ENCODE results near the gene NKX2-4.

Gene NKX2-4

DNA sequence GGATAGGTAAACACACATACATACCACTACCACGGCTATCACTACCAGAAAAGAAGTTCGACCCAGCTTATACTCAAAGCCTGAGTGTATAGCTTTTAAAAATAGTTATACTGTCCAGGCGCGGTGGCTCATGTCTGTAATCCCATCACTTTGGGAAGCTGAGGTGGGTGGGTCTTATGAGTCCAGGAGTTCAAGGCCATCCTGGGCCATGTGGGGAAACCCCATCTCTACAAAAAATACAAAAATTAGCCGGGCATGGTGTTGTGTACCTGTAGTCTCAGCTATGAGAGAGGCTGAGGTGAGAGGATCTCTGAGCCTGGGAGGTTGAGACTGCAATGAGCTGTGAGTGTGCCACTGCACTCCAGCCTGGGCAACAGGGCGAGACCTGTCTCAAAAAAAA lies 32.9 kb downstream of the NKX2-4 start:
- in situ Hi-C loops (cut with HindIII; ENCODE audit: low sequenced_read_pairs), result no loop called here

DNA sequence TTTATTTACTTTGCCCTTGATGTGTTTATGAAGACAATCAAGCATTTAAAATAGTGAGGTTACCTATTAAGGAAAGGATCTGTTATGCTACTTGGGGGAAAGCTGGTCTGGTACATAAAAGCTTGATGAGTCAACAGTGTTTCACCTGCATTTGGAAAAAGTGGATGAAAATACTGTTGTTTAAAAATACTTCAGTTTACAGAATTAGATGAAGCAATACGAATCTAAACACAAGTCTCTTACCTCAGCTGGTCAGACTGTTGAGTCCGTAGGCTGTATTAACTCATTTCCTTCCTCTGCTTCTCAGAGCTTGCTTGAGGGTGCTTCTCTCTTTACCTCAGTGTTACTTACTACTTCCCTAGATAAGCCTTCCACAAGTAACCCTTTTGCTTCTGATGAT lies 36.1 kb downstream of the NKX2-4 start:
- in situ Hi-C loops (cut with HindIII; ENCODE audit: low sequenced_read_pairs), result no loop called here

DNA sequence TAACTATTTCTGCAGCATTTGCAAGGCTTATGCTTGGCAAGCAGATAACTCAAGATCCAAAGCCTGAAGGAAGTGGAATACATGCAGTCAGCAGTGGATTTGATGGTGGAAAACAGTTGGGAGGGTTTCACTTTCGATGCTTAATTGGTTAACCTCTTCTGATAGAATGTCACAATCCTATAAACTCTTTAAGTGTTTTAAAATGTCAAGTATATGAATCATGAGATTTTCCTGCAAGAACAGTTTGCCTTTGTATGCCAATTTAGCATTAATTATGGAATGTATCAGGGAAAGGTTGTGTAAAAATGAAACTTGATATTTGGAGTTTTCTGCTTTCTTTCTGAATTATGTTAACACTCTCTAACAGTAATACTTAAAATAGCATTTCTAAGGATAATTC lies 36.6 kb downstream of the NKX2-4 start:
- in situ Hi-C loops (cut with HindIII; ENCODE audit: low sequenced_read_pairs), result no loop called here

DNA sequence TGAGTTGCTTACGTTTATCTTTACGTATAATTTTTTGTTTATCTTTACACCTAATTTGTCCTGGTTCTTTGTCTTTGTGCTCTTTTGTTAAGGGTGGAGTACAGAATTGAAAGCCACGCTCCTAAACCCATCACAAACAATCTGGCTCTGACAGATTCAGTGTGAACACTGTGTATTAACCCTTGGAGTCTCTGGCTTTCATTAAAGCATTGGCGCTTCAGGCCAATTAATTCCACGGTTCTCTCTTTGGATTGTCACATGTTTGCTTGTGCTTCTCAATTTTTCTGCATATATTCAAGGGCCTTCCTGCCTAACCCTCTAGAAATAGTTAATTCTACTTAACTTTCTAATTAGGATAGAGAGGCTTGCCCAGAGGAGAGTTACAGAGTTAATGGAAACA lies 38.6 kb downstream of the NKX2-4 start:
- in situ Hi-C loops (cut with HindIII; ENCODE audit: low sequenced_read_pairs), result no loop called here

DNA sequence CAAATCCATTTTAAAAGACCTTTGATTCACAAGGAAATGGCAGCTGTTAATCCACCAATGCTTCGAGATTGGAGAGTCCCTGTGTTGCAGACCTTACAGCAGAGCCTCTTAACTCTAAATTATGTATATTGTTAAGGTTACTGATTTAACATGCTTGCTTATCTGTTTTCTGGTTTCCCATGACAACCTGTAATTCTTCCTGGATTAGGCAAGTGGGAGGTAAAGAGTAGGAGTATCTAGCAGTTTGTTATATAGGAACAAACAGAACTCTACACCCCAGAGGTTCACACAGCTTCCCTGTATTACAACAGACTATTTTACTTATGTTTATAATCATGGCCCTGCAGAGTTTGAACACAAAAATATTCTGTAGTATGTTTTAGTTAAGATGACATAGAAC lies 39.5 kb downstream of the NKX2-4 start:
- in situ Hi-C loops (cut with HindIII; ENCODE audit: low sequenced_read_pairs), result no loop called here

DNA sequence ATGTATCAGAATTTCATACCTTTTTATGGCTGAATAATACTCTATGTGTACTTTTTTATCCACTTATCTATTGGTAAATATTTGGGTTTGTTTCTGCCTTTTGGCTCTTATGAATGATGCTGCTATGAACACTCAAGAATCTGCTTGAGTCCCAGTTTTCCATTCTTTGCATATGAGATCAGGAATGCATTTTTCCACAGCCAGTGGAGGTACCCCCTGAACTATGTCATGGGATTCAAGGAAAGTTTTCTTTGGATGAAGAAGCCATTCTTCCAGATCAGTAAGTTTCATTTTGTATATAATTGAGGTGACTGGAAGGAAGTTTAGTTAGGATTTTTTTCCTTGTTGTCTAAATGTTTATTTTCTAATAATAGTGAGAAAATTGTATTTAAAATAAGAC lies 40.9 kb downstream of the NKX2-4 start:
- in situ Hi-C loops (cut with HindIII; ENCODE audit: low sequenced_read_pairs), result no loop called here

DNA sequence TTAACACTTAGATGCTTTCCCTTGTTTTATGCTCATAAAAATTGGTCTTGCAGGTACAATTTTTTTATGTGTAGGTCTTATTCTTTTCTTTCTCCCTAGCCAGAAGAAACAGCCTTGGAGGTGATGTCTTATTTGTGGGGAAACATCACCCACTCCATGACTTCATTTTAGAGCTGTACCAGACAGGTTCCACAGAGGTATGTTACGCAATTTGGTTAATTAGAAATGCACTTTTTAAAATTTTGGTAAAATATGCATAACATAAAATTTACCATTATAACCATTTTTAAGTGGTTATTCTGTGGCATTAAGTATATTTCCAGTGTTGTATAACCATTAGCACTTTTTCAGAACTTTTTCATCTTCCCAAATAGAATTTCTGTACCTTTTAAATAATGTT lies 41.3 kb downstream of the NKX2-4 start:
- in situ Hi-C loops (cut with HindIII; ENCODE audit: low sequenced_read_pairs), result no loop called here

DNA sequence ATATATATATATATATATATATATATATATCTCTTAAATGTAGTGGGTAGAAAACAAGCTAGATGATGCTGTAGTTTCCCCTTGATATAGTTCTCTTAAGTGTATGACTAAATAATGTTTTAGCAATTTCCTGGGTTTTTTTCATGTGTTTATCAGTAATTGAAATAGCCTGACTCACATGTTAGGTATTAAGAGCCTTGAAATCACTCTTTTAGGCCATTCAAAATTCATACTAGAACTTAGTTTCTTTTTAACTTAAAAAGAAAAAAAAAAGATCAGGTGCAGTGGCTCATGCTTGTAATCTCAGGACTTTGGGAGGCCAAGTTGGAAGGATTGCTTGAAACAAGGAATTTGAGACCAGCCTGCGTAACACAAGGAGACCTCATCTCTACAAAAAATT lies 44.1 kb downstream of the NKX2-4 start:
- in situ Hi-C loops (cut with HindIII; ENCODE audit: low sequenced_read_pairs), result no loop called here

DNA sequence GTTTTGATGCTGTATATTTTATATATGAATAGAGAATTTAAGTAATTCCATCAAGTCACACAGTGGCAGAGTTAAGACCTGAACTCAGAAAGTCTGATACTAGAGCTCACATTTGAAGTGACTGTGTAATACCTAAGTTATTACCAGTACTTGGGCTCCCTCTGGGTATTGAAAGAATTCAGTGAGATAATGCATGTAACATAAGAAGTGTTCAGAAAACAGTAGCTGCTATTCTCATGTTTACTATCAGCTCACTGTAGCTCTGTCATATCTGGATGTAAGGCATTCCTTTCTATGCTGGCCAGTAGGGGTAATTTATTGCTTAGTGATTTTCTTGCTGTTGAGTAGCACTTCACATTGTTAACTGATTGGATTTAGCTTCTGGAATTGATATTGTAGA lies 44.6 kb downstream of the NKX2-4 start:
- in situ Hi-C loops (cut with HindIII; ENCODE audit: low sequenced_read_pairs), result no loop called here
